Epithelial cell of proximal tubule (primary cell): Measurements from ENCODE around the gene NR2C2. TPM values are rescaled to one million over a fixed set of nuclear protein-coding genes. Genes with fewer than 3 reads are reported as not detected.

Source experiments
- DNase-seq: peaks from one replicate; pipeline ENCODE4 v3.0.0-alpha.2; 2011; ENCODE audit warnings: low read depth
- H3K4me3 ChIP-seq: 2 replicates; pipeline ENCODE4 v1.5.1; 2011; ENCODE audit warnings: low read depth, mild to moderate bottlenecking, low read length
- total RNA-seq: library from RNA; depleted of rRNA; stranded (reverse); fragments of >200 nt; gene quantifications from 2 replicates; pipeline ENCODE4 v1.2.3, GENCODE V29; 2015
- TF ChIP-seq, protein P1 (sequence below): conservative IDR thresholded peaks from 2 replicates; pipeline ENCODE4 v1.5.1; 2012; ENCODE audit warnings: low read depth, mild to moderate bottlenecking, low read length

The NR2C2 gene
- total RNA-seq, 1 donor from 2014 or later, result 16.3 TPM

DNA sequence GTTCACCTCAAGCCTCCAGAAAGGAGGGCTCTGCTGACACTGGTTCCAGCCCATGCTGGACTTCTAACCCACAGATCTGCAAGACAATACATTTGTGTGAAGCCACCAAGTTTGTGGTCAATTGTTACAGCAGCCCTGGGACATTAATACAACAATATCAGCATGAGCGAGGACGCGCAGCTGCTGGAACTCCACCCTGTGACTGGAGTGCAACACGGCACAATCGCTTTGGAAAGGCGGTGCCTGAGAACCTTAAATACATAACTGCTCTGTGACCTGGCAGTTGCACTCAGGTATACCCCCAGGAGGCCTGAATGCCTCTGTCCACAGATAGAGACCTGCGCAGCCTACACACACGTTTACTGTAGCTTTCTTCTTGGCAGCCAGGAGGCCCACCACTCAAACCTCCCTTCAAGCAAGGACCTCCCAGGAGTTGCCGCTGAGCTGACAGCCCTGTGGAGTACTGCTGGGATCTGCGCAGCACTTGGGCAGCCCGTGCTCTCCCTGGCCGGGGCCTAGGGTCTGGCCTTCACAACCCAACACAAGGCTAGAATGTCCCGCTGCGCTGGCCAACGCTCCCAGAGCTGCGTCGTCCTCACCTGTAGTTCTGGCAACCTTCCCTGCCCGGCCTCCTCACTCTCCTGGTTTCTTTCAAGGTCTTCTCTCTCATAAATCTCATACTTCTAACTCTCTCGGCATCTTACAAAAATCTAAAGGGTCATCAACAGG is 109.5 kb downstream of the NR2C2 start:
- DNase-seq, result no peak
- no peak overlapping the region for H3K4me3 ChIP-seq
- TF ChIP-seq, protein P1, sequence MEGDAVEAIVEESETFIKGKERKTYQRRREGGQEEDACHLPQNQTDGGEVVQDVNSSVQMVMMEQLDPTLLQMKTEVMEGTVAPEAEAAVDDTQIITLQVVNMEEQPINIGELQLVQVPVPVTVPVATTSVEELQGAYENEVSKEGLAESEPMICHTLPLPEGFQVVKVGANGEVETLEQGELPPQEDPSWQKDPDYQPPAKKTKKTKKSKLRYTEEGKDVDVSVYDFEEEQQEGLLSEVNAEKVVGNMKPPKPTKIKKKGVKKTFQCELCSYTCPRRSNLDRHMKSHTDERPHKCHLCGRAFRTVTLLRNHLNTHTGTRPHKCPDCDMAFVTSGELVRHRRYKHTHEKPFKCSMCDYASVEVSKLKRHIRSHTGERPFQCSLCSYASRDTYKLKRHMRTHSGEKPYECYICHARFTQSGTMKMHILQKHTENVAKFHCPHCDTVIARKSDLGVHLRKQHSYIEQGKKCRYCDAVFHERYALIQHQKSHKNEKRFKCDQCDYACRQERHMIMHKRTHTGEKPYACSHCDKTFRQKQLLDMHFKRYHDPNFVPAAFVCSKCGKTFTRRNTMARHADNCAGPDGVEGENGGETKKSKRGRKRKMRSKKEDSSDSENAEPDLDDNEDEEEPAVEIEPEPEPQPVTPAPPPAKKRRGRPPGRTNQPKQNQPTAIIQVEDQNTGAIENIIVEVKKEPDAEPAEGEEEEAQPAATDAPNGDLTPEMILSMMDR, result no peak

DNA sequence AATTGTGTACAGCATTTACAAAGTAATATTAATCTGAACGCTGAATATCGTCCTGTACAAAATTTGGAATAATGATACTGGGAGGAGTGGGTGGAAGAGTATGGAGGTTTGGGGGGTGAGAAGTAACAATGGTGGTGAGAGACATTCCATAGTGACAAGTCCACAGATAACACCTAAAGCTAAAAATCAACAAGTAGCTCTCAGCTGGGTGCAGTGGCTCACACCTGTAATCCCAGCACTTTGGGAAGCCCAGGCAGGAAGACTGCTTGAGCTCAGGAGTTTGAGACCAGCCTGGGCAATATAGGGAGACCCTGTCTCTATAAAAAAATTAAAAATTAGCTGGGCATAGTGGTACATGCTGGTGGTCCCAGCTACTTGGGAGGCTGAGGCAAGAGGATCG is 112.6 kb downstream of the NR2C2 start:
- no peak overlapping the region for H3K4me3 ChIP-seq
- TF ChIP-seq, protein P1, result no peak
- no peak for DNase-seq

DNA sequence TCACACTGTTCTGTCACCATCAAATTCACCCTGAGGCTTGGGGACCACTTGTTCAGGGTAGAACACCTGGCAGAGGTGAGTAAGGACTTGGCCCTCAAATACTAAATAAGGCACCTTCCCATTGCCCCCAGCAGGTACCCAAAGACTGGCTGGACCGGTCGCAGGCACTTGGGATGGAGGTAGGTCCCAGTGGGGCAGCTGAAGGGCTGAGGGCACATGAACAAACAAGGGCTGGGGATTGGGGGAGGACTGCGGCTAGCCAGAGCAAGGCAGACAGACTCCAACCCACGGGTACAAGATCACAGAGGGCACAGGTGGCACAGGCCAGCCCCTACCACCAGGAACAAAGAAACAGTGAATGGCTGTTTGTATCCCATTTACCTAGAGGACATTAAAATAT is 115.9 kb downstream of the NR2C2 start:
- TF ChIP-seq, protein P1, result no peak
- H3K4me3 ChIP-seq, result peak overlapping the region; percentile 94
- no peak for DNase-seq

DNA sequence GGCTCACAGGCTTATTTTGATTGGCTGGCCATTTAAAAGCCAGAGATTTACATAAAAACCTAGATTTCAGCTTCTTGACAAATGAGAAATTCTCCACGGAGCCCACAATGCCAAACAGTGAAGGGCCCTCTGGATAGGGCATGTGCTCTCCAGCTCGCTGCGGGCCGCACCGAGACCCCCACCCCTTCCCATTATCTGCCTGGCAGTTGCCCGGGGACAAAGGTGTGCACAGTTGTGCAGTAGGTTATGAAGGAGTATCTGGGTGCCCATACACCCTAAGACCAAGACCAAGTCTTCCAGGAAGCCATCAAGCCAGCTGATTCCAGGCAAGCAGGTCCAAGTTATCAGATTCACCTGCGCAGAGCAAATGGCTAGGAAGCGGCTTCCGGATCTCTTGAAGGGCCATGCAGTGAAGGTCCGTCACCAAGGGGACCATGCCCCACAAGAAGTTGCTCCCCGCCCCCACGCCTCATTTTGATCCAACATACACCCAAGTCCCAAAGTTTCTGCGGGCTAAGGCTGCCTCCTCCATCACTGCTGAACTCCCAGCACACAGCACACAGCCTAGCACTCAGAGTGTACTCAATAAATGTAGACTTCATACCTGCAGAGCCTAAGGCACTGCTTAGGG is 116.4 kb downstream of the NR2C2 start:
- no peak for DNase-seq
- TF ChIP-seq, protein P1, result no peak
- H3K4me3 ChIP-seq, result peak overlapping the region; percentile 94

DNA sequence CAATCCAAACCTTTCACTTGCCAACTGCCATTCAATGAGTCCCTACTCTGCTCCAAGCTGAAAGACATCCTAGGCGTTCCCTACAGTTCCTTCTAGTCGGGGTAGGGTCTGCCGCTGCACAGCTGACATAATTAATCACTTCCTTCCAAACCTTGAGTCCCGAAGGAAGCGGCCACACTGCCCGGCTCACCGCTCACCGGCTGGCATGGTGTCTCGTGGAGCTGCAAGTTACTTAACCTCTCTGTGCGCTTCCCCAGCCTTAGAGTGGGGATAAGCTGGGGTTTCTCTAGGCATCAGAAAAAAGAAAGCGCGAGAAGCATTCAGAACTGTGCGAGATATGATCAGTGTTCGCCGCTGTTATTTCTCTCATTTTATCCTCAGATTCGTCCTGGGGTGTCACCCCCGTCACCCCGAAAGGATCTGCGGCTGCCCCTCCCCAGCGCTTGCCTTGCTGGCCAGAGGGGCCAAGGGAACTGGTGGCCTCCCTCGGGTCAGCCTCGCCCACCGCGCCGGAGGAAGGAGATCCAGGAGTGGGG is 117.0 kb downstream of the NR2C2 start:
- TF ChIP-seq, protein P1, result no peak
- DNase-seq, result no peak

DNA sequence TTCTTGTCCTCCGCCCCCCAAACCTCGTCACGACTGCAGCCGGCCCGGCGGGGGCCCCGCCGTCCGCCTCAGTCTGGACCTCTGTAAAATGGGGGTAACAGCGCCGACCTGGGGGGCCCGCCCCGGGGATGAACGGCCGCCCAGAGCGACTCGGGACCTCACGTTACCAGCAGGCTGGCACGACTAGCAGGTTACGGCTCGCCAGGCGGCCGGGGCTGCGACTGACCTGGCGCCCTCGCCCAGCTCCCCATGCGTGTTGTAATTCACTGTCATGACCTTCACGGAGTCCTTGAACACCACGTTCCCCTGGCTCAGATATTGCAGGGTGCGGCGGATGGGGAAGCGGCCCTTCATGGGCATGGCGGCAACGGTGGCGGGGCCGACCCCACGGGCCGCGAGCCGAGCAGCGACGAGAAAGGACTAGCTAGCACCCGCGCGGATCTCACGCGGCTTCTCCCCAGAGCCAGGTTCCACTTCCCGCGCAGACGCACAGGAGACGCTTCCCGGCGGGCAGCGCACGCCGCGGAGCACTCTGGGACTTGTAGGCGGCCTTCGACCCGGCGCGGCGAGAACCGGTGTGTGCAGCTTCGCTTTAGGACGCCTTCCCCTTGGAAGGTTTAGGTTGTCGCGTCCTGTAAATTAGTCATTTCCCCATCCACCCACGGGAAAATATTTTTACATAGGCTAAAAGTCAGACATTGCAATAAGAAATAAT is 117.6 kb downstream of the NR2C2 start, which contains the start of gene MRPS25:
TSS of gene MRPS25 (minus strand) at position 481 of the 715 bp plus-strand sequence. CDS start at position 360, 121 bp downstream.
- peak within 1 kb of the TSS; percentile 94 for H3K4me3 ChIP-seq
- peak; percentile 43 for DNase-seq
- TF ChIP-seq, protein P1, result no peak

More for the DNA sequence above, 117.0 kb downstream of the NR2C2 start:
- H3K4me3 ChIP-seq, result peak overlapping the region; percentile 94
